HepG2 (cell line): Measurements from ENCODE around the gene VWA3A. TPM values are rescaled to one million over a fixed set of nuclear protein-coding genes. Genes with fewer than 3 reads are reported as not detected.
A peak's percentile ranks its signal among the peaks of the same experiment; 100 is the strongest.

Experiments used
- FOXM1 ChIP-seq: sonication (generic); formaldehyde crosslinking; IDR thresholded peaks from 2 replicates; pipeline ENCODE4 v1.5.0; 2020; ENCODE audit warnings: missing genetic modification reagents
- KDM2A ChIP-seq: sonication (generic); formaldehyde crosslinking; IDR thresholded peaks from 2 replicates; pipeline ENCODE4 v1.4.0; 2020; ENCODE audit warnings: low read depth, missing genetic modification reagents, borderline replicate concordance
- MED13 ChIP-seq: sonication (generic); formaldehyde crosslinking; IDR thresholded peaks from 2 replicates; pipeline ENCODE4 v1.5.0; 2020; ENCODE audit warnings: missing genetic modification reagents
- NAIF1 ChIP-seq: sonication (generic); formaldehyde crosslinking; IDR thresholded peaks from 2 replicates; pipeline ENCODE4 v1.5.0; 2020; ENCODE audit warnings: mild to moderate bottlenecking, missing genetic modification reagents, borderline replicate concordance
- NCOA5 ChIP-seq: sonication (generic); formaldehyde crosslinking; IDR thresholded peaks from 2 replicates; pipeline ENCODE4 v1.4.0; 2020; ENCODE audit warnings: missing genetic modification reagents
- ZNF180 ChIP-seq: sonication (generic); formaldehyde crosslinking; IDR thresholded peaks from 2 replicates; pipeline ENCODE4 v1.4.0; 2020; ENCODE audit warnings: low read depth, missing genetic modification reagents, borderline replicate concordance
- polyA plus RNA-seq, 8 experiments: library from polyadenylated mRNA; depleted of rRNA in 3 of 8; stranded (reverse) in 7 of 8; unstranded in 1 of 8; fragments of >200 nt; fragmentation: Illumina TruSeq in 4 of 8; extraction: Trizol in 4 of 8; gene quantifications; 2 replicates each; pipeline versions ENCODE4 v1.2.1 to v1.2.3, GENCODE V29; 2011 to 2016; ENCODE audit warnings: low read depth in 4 of 8, missing spikeins in 1 of 8, mixed read lengths in 1 of 8; ENCODE audit not compliant: insufficient read depth in 1 of 8
- total RNA-seq, 5 experiments: library from RNA; depleted of rRNA; stranded (reverse); fragments of >200 nt; fragmentation: Illumina TruSeq; extraction: Trizol; gene quantifications; 2 replicates each; pipeline ENCODE4 v1.2.3, GENCODE V29; 2016; ENCODE audit warnings: low read depth in 1 of 5
- TF ChIP-seq, protein P1 (sequence below): sonication (generic); formaldehyde crosslinking; IDR thresholded peaks from 2 replicates; pipeline ENCODE4 v1.4.0; 2020; ENCODE audit warnings: missing genetic modification reagents, borderline replicate concordance
- TF ChIP-seq, protein P2 (sequence below): sonication (generic); formaldehyde crosslinking; IDR thresholded peaks from 2 replicates; pipeline ENCODE4 v1.4.0; 2020; ENCODE audit warnings: mild to moderate bottlenecking, missing genetic modification reagents
- TF ChIP-seq, protein P3 (sequence below): sonication (generic); formaldehyde crosslinking; IDR thresholded peaks from one replicate; pipeline ENCODE4 v1.5.1; 2020; ENCODE audit warnings: mild to moderate bottlenecking, missing genetic modification reagents; ENCODE audit errors: not compliant biosample characterization
- TF ChIP-seq, protein P4 (sequence below): sonication (generic); formaldehyde crosslinking; IDR thresholded peaks from 2 replicates; pipeline ENCODE4 v1.4.0; 2020; ENCODE audit warnings: low read depth, mild to moderate bottlenecking, missing genetic modification reagents
- TF ChIP-seq, protein P5 (sequence below): sonication (generic); formaldehyde crosslinking; IDR thresholded peaks from 2 replicates; pipeline ENCODE4 v1.4.0; 2020; ENCODE audit warnings: missing genetic modification reagents, low read depth, mild to moderate bottlenecking, borderline replicate concordance
- TF ChIP-seq, protein P6 (sequence below): sonication (generic); formaldehyde crosslinking; IDR thresholded peaks from 2 replicates; pipeline ENCODE4 v1.5.0; 2020; ENCODE audit warnings: missing genetic modification reagents

Gene VWA3A
- total and polyA plus RNA-seq, 2 of the 13 experiments (the other 11 are each of a cell fraction or from before 2014, with no cell fraction given), result 0.03 to 0.07 TPM

DNA sequence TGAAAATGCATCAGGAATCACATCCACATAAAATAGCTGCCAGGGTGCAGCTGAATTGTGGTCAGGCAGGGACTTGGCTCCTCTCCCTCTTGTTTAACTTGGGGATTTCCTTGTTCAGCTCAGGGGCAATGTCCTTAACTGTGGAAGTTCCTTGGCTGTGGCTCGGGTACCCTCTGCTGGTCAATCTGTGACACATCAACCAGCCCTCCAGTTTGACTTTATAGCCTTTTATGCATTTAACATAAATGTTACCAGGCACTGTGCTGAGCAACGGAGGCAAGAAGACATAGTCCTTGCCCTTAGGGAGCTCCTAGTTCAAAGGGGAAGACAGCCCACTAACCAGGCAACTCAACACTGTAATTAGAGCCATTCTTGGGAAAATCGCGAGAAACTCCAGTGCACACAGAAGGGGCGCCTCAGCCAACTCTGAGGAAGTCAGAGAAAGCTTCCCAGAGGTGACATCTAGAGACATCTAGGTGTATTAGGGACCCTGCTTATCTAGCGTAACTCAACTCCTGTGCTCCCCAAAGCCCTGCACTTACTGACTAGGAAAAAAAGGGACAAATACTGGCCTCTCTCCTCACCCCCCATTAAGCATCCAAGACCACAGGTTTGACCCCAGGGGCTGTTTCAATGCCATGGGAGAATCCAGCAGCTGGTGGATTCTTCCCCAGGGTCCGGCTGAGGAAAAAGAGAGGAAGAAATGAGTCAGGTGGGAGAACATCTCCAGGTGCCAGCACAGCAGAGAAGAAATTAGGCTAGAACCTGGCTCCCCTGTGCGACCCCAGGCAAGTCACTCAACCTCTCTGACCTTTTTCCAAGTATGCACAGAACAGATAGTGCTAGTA is 96.5 kb downstream of the VWA3A start (continued):
- TF ChIP-seq, protein P1, sequence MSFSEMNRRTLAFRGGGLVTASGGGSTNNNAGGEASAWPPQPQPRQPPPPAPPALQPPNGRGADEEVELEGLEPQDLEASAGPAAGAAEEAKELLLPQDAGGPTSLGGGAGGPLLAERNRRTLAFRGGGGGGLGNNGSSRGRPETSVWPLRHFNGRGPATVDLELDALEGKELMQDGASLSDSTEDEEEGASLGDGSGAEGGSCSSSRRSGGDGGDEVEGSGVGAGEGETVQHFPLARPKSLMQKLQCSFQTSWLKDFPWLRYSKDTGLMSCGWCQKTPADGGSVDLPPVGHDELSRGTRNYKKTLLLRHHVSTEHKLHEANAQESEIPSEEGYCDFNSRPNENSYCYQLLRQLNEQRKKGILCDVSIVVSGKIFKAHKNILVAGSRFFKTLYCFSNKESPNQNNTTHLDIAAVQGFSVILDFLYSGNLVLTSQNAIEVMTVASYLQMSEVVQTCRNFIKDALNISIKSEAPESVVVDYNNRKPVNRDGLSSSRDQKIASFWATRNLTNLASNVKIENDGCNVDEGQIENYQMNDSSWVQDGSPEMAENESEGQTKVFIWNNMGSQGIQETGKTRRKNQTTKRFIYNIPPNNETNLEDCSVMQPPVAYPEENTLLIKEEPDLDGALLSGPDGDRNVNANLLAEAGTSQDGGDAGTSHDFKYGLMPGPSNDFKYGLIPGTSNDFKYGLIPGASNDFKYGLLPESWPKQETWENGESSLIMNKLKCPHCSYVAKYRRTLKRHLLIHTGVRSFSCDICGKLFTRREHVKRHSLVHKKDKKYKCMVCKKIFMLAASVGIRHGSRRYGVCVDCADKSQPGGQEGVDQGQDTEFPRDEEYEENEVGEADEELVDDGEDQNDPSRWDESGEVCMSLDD, result no peak
- TF ChIP-seq, protein P2, sequence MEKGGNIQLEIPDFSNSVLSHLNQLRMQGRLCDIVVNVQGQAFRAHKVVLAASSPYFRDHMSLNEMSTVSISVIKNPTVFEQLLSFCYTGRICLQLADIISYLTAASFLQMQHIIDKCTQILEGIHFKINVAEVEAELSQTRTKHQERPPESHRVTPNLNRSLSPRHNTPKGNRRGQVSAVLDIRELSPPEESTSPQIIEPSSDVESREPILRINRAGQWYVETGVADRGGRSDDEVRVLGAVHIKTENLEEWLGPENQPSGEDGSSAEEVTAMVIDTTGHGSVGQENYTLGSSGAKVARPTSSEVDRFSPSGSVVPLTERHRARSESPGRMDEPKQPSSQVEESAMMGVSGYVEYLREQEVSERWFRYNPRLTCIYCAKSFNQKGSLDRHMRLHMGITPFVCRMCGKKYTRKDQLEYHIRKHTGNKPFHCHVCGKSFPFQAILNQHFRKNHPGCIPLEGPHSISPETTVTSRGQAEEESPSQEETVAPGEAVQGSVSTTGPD (CRISPR knock-in tag), result no peak
- TF ChIP-seq, protein P3, sequence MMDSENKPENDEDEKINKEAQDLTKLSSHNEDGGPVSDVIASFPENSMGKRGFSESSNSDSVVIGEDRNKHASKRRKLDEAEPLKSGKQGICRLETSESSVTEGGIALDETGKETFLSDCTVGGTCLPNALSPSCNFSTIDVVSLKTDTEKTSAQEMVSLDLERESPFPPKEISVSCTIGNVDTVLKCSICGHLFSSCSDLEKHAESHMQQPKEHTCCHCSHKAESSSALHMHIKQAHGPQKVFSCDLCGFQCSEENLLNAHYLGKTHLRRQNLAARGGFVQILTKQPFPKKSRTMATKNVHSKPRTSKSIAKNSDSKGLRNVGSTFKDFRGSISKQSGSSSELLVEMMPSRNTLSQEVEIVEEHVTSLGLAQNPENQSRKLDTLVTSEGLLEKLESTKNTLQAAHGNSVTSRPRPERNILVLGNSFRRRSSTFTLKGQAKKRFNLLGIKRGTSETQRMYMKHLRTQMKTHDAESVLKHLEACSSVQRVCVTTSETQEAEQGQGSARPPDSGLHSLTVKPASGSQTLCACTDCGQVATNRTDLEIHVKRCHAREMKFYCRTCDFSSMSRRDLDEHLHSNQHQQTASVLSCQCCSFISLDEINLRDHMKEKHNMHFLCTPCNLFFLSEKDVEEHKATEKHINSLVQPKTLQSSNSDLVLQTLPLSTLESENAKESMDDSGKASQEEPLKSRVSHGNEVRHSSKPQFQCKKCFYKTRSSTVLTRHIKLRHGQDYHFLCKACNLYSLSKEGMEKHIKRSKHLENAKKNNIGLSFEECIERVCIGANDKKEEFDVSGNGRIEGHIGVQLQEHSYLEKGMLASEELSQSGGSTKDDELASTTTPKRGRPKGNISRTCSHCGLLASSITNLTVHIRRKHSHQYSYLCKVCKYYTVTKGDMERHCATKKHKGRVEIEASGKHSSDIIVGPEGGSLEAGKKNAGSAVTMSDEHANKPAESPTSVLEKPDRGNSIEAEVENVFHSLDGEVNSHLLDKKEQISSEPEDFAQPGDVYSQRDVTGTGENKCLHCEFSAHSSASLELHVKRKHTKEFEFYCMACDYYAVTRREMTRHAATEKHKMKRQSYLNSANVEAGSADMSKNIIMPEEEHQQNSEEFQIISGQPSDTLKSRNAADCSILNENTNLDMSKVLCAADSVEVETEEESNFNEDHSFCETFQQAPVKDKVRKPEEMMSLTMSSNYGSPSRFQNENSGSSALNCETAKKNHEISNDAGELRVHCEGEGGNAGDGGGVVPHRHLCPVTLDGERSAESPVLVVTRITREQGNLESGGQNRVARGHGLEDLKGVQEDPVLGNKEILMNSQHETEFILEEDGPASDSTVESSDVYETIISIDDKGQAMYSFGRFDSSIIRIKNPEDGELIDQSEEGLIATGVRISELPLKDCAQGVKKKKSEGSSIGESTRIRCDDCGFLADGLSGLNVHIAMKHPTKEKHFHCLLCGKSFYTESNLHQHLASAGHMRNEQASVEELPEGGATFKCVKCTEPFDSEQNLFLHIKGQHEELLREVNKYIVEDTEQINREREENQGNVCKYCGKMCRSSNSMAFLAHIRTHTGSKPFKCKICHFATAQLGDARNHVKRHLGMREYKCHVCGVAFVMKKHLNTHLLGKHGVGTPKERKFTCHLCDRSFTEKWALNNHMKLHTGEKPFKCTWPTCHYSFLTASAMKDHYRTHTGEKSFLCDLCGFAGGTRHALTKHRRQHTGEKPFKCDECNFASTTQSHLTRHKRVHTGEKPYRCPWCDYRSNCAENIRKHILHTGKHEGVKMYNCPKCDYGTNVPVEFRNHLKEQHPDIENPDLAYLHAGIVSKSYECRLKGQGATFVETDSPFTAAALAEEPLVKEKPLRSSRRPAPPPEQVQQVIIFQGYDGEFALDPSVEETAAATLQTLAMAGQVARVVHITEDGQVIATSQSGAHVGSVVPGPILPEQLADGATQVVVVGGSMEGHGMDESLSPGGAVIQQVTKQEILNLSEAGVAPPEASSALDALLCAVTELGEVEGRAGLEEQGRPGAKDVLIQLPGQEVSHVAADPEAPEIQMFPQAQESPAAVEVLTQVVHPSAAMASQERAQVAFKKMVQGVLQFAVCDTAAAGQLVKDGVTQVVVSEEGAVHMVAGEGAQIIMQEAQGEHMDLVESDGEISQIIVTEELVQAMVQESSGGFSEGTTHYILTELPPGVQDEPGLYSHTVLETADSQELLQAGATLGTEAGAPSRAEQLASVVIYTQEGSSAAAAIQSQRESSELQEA (CRISPR knock-in tag), result peak; percentile 7
- TF ChIP-seq, protein P4, sequence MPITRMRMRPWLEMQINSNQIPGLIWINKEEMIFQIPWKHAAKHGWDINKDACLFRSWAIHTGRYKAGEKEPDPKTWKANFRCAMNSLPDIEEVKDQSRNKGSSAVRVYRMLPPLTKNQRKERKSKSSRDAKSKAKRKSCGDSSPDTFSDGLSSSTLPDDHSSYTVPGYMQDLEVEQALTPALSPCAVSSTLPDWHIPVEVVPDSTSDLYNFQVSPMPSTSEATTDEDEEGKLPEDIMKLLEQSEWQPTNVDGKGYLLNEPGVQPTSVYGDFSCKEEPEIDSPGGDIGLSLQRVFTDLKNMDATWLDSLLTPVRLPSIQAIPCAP (CRISPR knock-in tag), result no peak
- TF ChIP-seq MED13 (CRISPR knock-in tag) (no peak), ZNF180 (CRISPR knock-in tag) (no peak), NCOA5 (CRISPR knock-in tag) (no peak), KDM2A (CRISPR knock-in tag) (peak; percentile 64; the same call in 1 of the 2 replicates), FOXM1 (no peak), NAIF1 (CRISPR knock-in tag) (no peak)
- TF ChIP-seq, protein P5, sequence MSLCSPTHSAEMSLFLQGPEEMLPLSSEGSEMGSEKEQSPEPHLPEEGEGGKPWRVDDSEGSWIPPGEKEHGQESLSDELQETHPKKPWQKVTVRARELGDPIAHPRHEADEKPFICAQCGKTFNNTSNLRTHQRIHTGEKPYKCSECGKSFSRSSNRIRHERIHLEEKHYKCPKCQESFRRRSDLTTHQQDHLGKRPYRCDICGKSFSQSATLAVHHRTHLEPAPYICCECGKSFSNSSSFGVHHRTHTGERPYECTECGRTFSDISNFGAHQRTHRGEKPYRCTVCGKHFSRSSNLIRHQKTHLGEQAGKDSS (CRISPR knock-in tag), result peak; percentile 36; the same call in 1 of the 2 replicates
- TF ChIP-seq, protein P6, sequence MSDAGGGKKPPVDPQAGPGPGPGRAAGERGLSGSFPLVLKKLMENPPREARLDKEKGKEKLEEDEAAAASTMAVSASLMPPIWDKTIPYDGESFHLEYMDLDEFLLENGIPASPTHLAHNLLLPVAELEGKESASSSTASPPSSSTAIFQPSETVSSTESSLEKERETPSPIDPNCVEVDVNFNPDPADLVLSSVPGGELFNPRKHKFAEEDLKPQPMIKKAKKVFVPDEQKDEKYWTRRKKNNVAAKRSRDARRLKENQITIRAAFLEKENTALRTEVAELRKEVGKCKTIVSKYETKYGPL, result 0 out of 2 replicates have a peak, but pooled peaks have one; percentile 38
